Karpas-422 (cell line): ENCODE results near the gene ZBTB16. TPM values are rescaled to one million over a fixed set of nuclear protein-coding genes. Genes with fewer than 3 reads are reported as not detected.

Experiments used
- DNase-seq: peaks from one replicate; pipeline ENCODE4 v3.0.0-alpha.2; 2015
- H2AFZ ChIP-seq: fragments of 200-600 bp; sonication (generic); 2 replicates; pipeline ENCODE4 v1.6.1; 2014; ENCODE audit warnings: antibody characterized with exemption, low read length, mixed read lengths
- H3K27ac ChIP-seq: fragments of 200-600 bp; sonication (generic); 2 replicates; pipeline ENCODE4 v1.5.1; 2014; ENCODE audit warnings: mild to moderate bottlenecking, low read length, moderate library complexity
- H3K27me3 ChIP-seq: fragments of 200-600 bp; sonication (generic); 2 replicates; pipeline ENCODE4 v1.6.1; 2014; ENCODE audit warnings: low read length, mixed read lengths
- H3K36me3 ChIP-seq: fragments of 200-600 bp; sonication (generic); 2 replicates; pipeline ENCODE4 v1.6.1; 2014; ENCODE audit warnings: low read length, mixed read lengths; ENCODE audit not compliant: insufficient read depth
- H3K4me1 ChIP-seq: fragments of 200-600 bp; sonication (generic); 2 replicates; pipeline ENCODE4 v1.6.1; 2014; ENCODE audit warnings: mild to moderate bottlenecking, low read length, mixed read lengths
- H3K4me2 ChIP-seq: fragments of 200-600 bp; sonication (generic); 2 replicates; pipeline ENCODE4 v1.6.1; 2014; ENCODE audit warnings: low read length, low read depth, mild to moderate bottlenecking; ENCODE audit not compliant: poor library complexity, severe bottlenecking
- H3K4me3 ChIP-seq: fragments of 200-600 bp; sonication (generic); 2 replicates; pipeline ENCODE4 v1.5.1; 2014; ENCODE audit warnings: mild to moderate bottlenecking, antibody characterized with exemption, low read length, mixed read lengths
- H3K79me2 ChIP-seq: fragments of 200-600 bp; sonication (generic); 2 replicates; pipeline ENCODE4 v1.6.1; 2014; ENCODE audit warnings: mild to moderate bottlenecking, low read length, mixed read lengths
- H3K9ac ChIP-seq: fragments of 200-600 bp; sonication (generic); 2 replicates; pipeline ENCODE4 v1.6.0; 2014; ENCODE audit warnings: low read length
- H3K9me2 ChIP-seq: fragments of 200-600 bp; sonication (generic), shearing (Covaris generic); replicated peaks from 2 replicates; pipeline ENCODE4 v1.6.0; 2014; ENCODE audit warnings: mild to moderate bottlenecking, low read length, moderate library complexity; ENCODE audit not compliant: insufficient read depth
- H3K9me3 ChIP-seq: fragments of 300-700, 200-600 bp; sonication (generic); 2 replicates; pipeline ENCODE4 v1.6.1; 2014; ENCODE audit warnings: low read length, mixed read lengths
- H4K20me1 ChIP-seq: fragments of 200-600 bp; sonication (generic); 2 replicates; pipeline ENCODE4 v1.6.1; 2014; ENCODE audit warnings: mild to moderate bottlenecking, antibody characterized with exemption, low read length, low read depth; ENCODE audit not compliant: insufficient read depth
- total RNA-seq: library from RNA; depleted of rRNA; stranded (reverse); fragments of >200 nt; shearing (Covaris generic); gene quantifications from 2 replicates; pipeline ENCODE4 v1.2.3, GENCODE V29; 2014; ENCODE audit warnings: low replicate concordance

ZBTB16 gene
- total RNA-seq, 1 experiment from 2014 or later: not detected

GRCh38 chr11:114250180-114250579 is 190.7 kb downstream of the ZBTB16 start:
- Histone ChIP-seq H2AFZ (no peak overlapping the region), H3K36me3 (no peaks in the 10 kb centered on the region), H3K27ac (no peak overlapping the region), H3K9ac (no peak overlapping the region), H3K79me2 (no peaks in the 10 kb centered on the region), H3K27me3 (no peaks in the 10 kb centered on the region), H3K9me3 (no peaks in the 10 kb centered on the region), H3K9me2 (no peaks in the 10 kb centered on the region), H3K4me3 (no peak overlapping the region), H4K20me1 (no peaks in the 10 kb centered on the region), H3K4me1 (no peaks in the 10 kb centered on the region), H3K4me2 (no peak overlapping the region)
- DNase-seq: no peak

- no peak overlapping the region for H3K27ac ChIP-seq
- H3K27me3 ChIP-seq: no peaks in the 10 kb centered on the region
- H3K4me2 ChIP-seq: no peak overlapping the region
- DNase-seq: no peak
- no peaks in the 10 kb centered on the region for H4K20me1 ChIP-seq
- no peaks in the 10 kb centered on the region for H3K79me2 ChIP-seq
- no peaks in the 10 kb centered on the region for H3K9me3 ChIP-seq
- H3K36me3 ChIP-seq: no peaks in the 10 kb centered on the region
- H3K4me3 ChIP-seq: no peak overlapping the region
- no peaks in the 10 kb centered on the region for H3K9me2 ChIP-seq
- H3K4me1 ChIP-seq: no peaks in the 10 kb centered on the region
- no peak overlapping the region for H3K9ac ChIP-seq
- no peak overlapping the region for H2AFZ ChIP-seq
Observed at GRCh38 chr11:114250993-114251814, 191.7 kb downstream of the ZBTB16 start.

GRCh38 chr11:114251815-114252337 is 192.4 kb downstream of the ZBTB16 start:
- no peak overlapping the region for H2AFZ ChIP-seq
- no peaks in the 10 kb centered on the region for H3K36me3 ChIP-seq
- H3K27me3 ChIP-seq: no peaks in the 10 kb centered on the region
- no peak overlapping the region for H3K4me3 ChIP-seq
- H4K20me1 ChIP-seq: no peaks in the 10 kb centered on the region
- H3K4me2 ChIP-seq: no peak overlapping the region
- H3K27ac ChIP-seq: no peak overlapping the region
- DNase-seq: no peak
- H3K79me2 ChIP-seq: no peaks in the 10 kb centered on the region
- H3K9me2 ChIP-seq: no peaks in the 10 kb centered on the region
- no peaks in the 10 kb centered on the region for H3K9me3 ChIP-seq
- H3K9ac ChIP-seq: no peak overlapping the region
- no peaks in the 10 kb centered on the region for H3K4me1 ChIP-seq

- H3K27me3 ChIP-seq: no peaks in the 10 kb centered on the region
- H3K79me2 ChIP-seq: no peaks in the 10 kb centered on the region
- H3K4me2 ChIP-seq: no peak overlapping the region
- H4K20me1 ChIP-seq: no peaks in the 10 kb centered on the region
- H3K9ac ChIP-seq: no peak overlapping the region
- no peak overlapping the region for H2AFZ ChIP-seq
- no peaks in the 10 kb centered on the region for H3K9me3 ChIP-seq
- no peaks in the 10 kb centered on the region for H3K4me1 ChIP-seq
- no peaks in the 10 kb centered on the region for H3K36me3 ChIP-seq
- H3K27ac ChIP-seq: no peak overlapping the region
- no peaks in the 10 kb centered on the region for H3K9me2 ChIP-seq
- DNase-seq: no peak
- H3K4me3 ChIP-seq: no peak overlapping the region
Observed at GRCh38 chr11:114252767-114253166, 193.3 kb downstream of the ZBTB16 start.

GRCh38 chr11:114253771-114254170 is 194.3 kb downstream of the ZBTB16 start:
- no peak overlapping the region for H3K4me3 ChIP-seq
- H3K4me2 ChIP-seq: no peak overlapping the region
- no peaks in the 10 kb centered on the region for H4K20me1 ChIP-seq
- no peak overlapping the region for H3K9ac ChIP-seq
- H3K27ac ChIP-seq: no peak overlapping the region
- no peaks in the 10 kb centered on the region for H3K9me2 ChIP-seq
- H2AFZ ChIP-seq: no peak overlapping the region
- DNase-seq: no peak
- H3K4me1 ChIP-seq: peaks cover 2% of the 10 kb centered on the region
- no peaks in the 10 kb centered on the region for H3K36me3 ChIP-seq
- no peaks in the 10 kb centered on the region for H3K9me3 ChIP-seq
- H3K79me2 ChIP-seq: no peaks in the 10 kb centered on the region
- H3K27me3 ChIP-seq: no peaks in the 10 kb centered on the region

GRCh38 chr11:114254571-114255146 is 195.1 kb downstream of the ZBTB16 start:
- Histone ChIP-seq H3K4me1 (peaks cover 7% of the 10 kb centered on the region), H4K20me1 (no peaks in the 10 kb centered on the region), H3K27ac (no peak overlapping the region), H3K4me3 (no peak overlapping the region), H3K27me3 (no peaks in the 10 kb centered on the region), H3K9me3 (no peaks in the 10 kb centered on the region), H3K9me2 (no peaks in the 10 kb centered on the region), H2AFZ (no peak overlapping the region), H3K36me3 (no peaks in the 10 kb centered on the region), H3K9ac (no peak overlapping the region), H3K4me2 (no peak overlapping the region), H3K79me2 (no peaks in the 10 kb centered on the region)
- no peak for DNase-seq

- Histone ChIP-seq H3K27me3 (no peaks in the 10 kb centered on the region), H4K20me1 (no peaks in the 10 kb centered on the region), H3K27ac (no peak overlapping the region), H3K79me2 (no peaks in the 10 kb centered on the region), H3K9ac (no peak overlapping the region), H3K36me3 (no peaks in the 10 kb centered on the region), H3K4me1 (peaks cover 7% of the 10 kb centered on the region), H3K4me2 (no peak overlapping the region), H2AFZ (no peak overlapping the region), H3K9me2 (no peaks in the 10 kb centered on the region), H3K4me3 (no peak overlapping the region), H3K9me3 (no peaks in the 10 kb centered on the region)
- no peak for DNase-seq
Observed at GRCh38 chr11:114255289-114255688, 195.8 kb downstream of the ZBTB16 start.

- Histone ChIP-seq H3K79me2 (no peaks in the 10 kb centered on the region), H3K36me3 (no peaks in the 10 kb centered on the region), H3K9ac (no peak overlapping the region), H3K4me3 (no peak overlapping the region), H2AFZ (no peak overlapping the region), H3K4me2 (no peak overlapping the region), H3K9me2 (no peaks in the 10 kb centered on the region), H3K27me3 (no peaks in the 10 kb centered on the region), H3K9me3 (no peaks in the 10 kb centered on the region), H4K20me1 (no peaks in the 10 kb centered on the region), H3K27ac (no peak overlapping the region), H3K4me1 (peaks cover 7% of the 10 kb centered on the region)
- no peak for DNase-seq
Observed at GRCh38 chr11:114256176-114256966, 196.9 kb downstream of the ZBTB16 start.
